IMR-90 (cell line): ENCODE measurements around the gene HUS1B.

Experiments used
- CTCF ChIP-seq: conservative IDR thresholded peaks from 2 replicates; pipeline ENCODE4 v1.5.1; 2012; ENCODE audit warnings: mild to moderate bottlenecking, low read depth, low read length, improper control_type of control experiment
- ELK1 ChIP-seq: fragments of 150-350 bp; IDR thresholded peaks from 2 replicates; pipeline ENCODE4 v1.6.1; 2016; ENCODE audit warnings: low read depth, mild to moderate bottlenecking, low read length, moderate library complexity, borderline replicate concordance
- RAD21 ChIP-seq: IDR thresholded peaks from 2 replicates; pipeline ENCODE4 v1.6.1; 2012; ENCODE audit warnings: low read length, improper control_type of control experiment

- TF ChIP-seq ELK1, result no peak
- no peak for TF ChIP-seq CTCF
- TF ChIP-seq RAD21, result no peak
Observed at GRCh38 chr6:620166-620565, 36.7 kb downstream of the HUS1B start.
